Lung (tissue), 12 donors: ENCODE data around the gene FMNL3. TPM values are rescaled to one million over a fixed set of nuclear protein-coding genes. Genes with fewer than 3 reads are reported as not detected.
"Not testable (repeated sequence)": the region's sequence is repeated elsewhere in the genome, so short reads cannot be mapped to it uniquely, and the experiment has no call there.

Experiments
- ATAC-seq: fragments of 200-7000 bp; cut with Tn5 transposase; one replicate; pipeline ENCODE4 v1.9.1; 2020; ENCODE audit warnings: moderate number of reproducible peaks; ENCODE audit not compliant: insufficient read depth, low FRiP score
- DNase-seq, 3 donors: peaks; one replicate each; pipeline ENCODE4 v3.0.0-alpha.2; 2013 to 2017
- H3K27ac ChIP-seq, 2 donors: one replicate each; pipeline ENCODE4 v1.5.1; 2013; ENCODE audit warnings: mild to moderate bottlenecking in 2 of 2, moderate library complexity in 2 of 2, control low read depth in 1 of 2, inconsistent platforms in 1 of 2, low read depth in 1 of 2, low read length in 1 of 2
- H3K27me3 ChIP-seq, 3 donors: one replicate each; pipeline ENCODE4 v1.5.1; 2013; ENCODE audit warnings: low read length in 2 of 3; ENCODE audit not compliant: control insufficient read depth in 3 of 3, insufficient read depth in 3 of 3
- H3K36me3 ChIP-seq, 4 donors: one replicate each; pipeline ENCODE4 v1.5.1; 2013; ENCODE audit warnings: low read length in 4 of 4, mild to moderate bottlenecking in 1 of 4, moderate library complexity in 1 of 4; ENCODE audit not compliant: control insufficient read depth in 4 of 4, insufficient read depth in 4 of 4
- H3K4me1 ChIP-seq, 5 donors: one replicate each; pipeline ENCODE4 v1.5.1; 2013; ENCODE audit warnings: low read length in 5 of 5, mild to moderate bottlenecking in 2 of 5, moderate library complexity in 1 of 5; ENCODE audit not compliant: control insufficient read depth in 5 of 5, insufficient read depth in 5 of 5
- H3K4me3 ChIP-seq: one replicate; pipeline ENCODE4 v1.5.1; 2013; ENCODE audit warnings: mild to moderate bottlenecking, control low read depth, moderate library complexity
- H3K9ac ChIP-seq, 2 donors: one replicate each; pipeline ENCODE4 v1.5.1; 2013; ENCODE audit warnings: low read length in 2 of 2, control low read depth in 1 of 2; ENCODE audit not compliant: insufficient read depth in 1 of 2
- H3K9me3 ChIP-seq, 4 donors: one replicate each; pipeline ENCODE4 v1.5.1; 2013; ENCODE audit warnings: low read length in 3 of 4, mild to moderate bottlenecking in 1 of 4, moderate library complexity in 1 of 4; ENCODE audit not compliant: control insufficient read depth in 4 of 4, insufficient read depth in 3 of 4
- CTCF ChIP-seq: IDR thresholded peaks from 2 replicates; pipeline ENCODE4 v1.5.1; 2012; ENCODE audit warnings: mild to moderate bottlenecking; ENCODE audit errors: control extremely low read depth, extremely low read depth
- WGBS, 2 donors: extraction: QIAGEN DNeasy Blood & Tissue Kit; methylation state at CpG; one replicate each; pipeline ENCODE4 v1.1.7; 2013; 5-methylcytosine and 5-hydroxymethylcytosine counted together
- polyA plus RNA-seq, 2 donors: library from polyadenylated mRNA; stranded (reverse); fragments of 200-250 nt; gene quantifications; one replicate each; pipeline ENCODE4 v1.2.1, GENCODE V29; 2013
- total RNA-seq, 2 donors: library from RNA; depleted of rRNA in 1 of 2; stranded (reverse); fragments of >200 nt in 1 of 2; gene quantifications; one replicate each; pipeline ENCODE4 v1.2.1, GENCODE V29; 2014 to 2021
- donor health status: control.
- donor health status: control.
- donor health status: Bipolar disorder and iron deficiency.
- donor health status: healthy.
- donor health status: DM: yes; HTN: yes; CAD: no.

The FMNL3 gene
- total and polyA plus RNA-seq, 4 donors: 11.5 to 51.2 (median 22.4) TPM

GRCh38 chr12:49728446-49728845 is 21.2 kb upstream of the FMNL3 start:
- H3K27ac ChIP-seq: no peak overlapping the region
- no peak for TF ChIP-seq CTCF
- ATAC-seq (no peak), DNase-seq (no peak)
- H3K27me3 ChIP-seq: no peaks in the 10 kb centered on the region
- H3K36me3 ChIP-seq: no peaks in the 10 kb centered on the region
- no peak overlapping the region for H3K9ac ChIP-seq
- H3K4me3 ChIP-seq: no peak overlapping the region
- 94 to 96% methylated on average over 3 of the region's 3 CpGs for WGBS, 2 donors
- H3K9me3 ChIP-seq: no peaks in the 10 kb centered on the region
- H3K4me1 ChIP-seq: no peaks in the 10 kb centered on the region

GRCh38 chr12:49721355-49721754 is 14.2 kb upstream of the FMNL3 start:
- WGBS, 2 donors: 88 to 95% methylated on average over 3 of the region's 3 CpGs
- ATAC-seq, DNase-seq, H3K36me3 ChIP-seq, H3K27me3 ChIP-seq, H3K4me1 ChIP-seq, H3K9ac ChIP-seq, H3K9me3 ChIP-seq, H3K27ac ChIP-seq, H3K4me3 ChIP-seq: not testable (repeated sequence)

- H3K27me3 ChIP-seq: no peaks in the 10 kb centered on the region
- no peak overlapping the region for H3K4me3 ChIP-seq
- no peak overlapping the region for H3K9ac ChIP-seq
- no peaks in the 10 kb centered on the region for H3K36me3 ChIP-seq
- no peaks in the 10 kb centered on the region for H3K9me3 ChIP-seq
- TF ChIP-seq CTCF: no peak
- 45 to 60% methylated on average over 1 of the region's 1 CpG for WGBS, 2 donors
- no peak for ATAC-seq
- H3K27ac ChIP-seq: no peak overlapping the region
- no peaks in the 10 kb centered on the region for H3K4me1 ChIP-seq
- no peak for DNase-seq
These were observed 13.0 kb upstream of the FMNL3 start for GRCh38 chr12:49720214-49720613.

- H3K27ac ChIP-seq, ATAC-seq, H3K36me3 ChIP-seq, H3K4me3 ChIP-seq, H3K9ac ChIP-seq, DNase-seq, H3K4me1 ChIP-seq, H3K27me3 ChIP-seq, H3K9me3 ChIP-seq: not testable (repeated sequence)
- WGBS, 2 donors: 95 to 96% methylated on average over 3 of the region's 3 CpGs
These were observed 10.6 kb upstream of the FMNL3 start for GRCh38 chr12:49717800-49718199.

- no peak for TF ChIP-seq CTCF
- no peak overlapping the region for H3K27ac ChIP-seq
- H3K9ac ChIP-seq: no peak overlapping the region
- H3K4me1 ChIP-seq: no peaks in the 10 kb centered on the region
- no peak for ATAC-seq
- no peak for DNase-seq
- no peaks in the 10 kb centered on the region for H3K27me3 ChIP-seq
- H3K36me3 ChIP-seq: no peaks in the 10 kb centered on the region
- 71 to 78% methylated on average over 2 of the region's 2 CpGs for whole genome bisulfite sequencing, 2 donors
- H3K4me3 ChIP-seq: no peak overlapping the region
- no peaks in the 10 kb centered on the region for H3K9me3 ChIP-seq
These were observed 9.3 kb upstream of the FMNL3 start for GRCh38 chr12:49716553-49716952.

GRCh38 chr12:49713952-49714351 is 6.7 kb upstream of the FMNL3 start:
- not testable (repeated sequence) for DNase-seq, H3K4me3 ChIP-seq, H3K27me3 ChIP-seq, ATAC-seq, H3K9me3 ChIP-seq, H3K27ac ChIP-seq, H3K36me3 ChIP-seq, H3K4me1 ChIP-seq, H3K9ac ChIP-seq
- 85 to 91% methylated on average over 3 of the region's 3 CpGs for WGBS, 2 donors
